Measurements from ENCODE around the gene KCNH1.

KCNH1 gene

DNA sequence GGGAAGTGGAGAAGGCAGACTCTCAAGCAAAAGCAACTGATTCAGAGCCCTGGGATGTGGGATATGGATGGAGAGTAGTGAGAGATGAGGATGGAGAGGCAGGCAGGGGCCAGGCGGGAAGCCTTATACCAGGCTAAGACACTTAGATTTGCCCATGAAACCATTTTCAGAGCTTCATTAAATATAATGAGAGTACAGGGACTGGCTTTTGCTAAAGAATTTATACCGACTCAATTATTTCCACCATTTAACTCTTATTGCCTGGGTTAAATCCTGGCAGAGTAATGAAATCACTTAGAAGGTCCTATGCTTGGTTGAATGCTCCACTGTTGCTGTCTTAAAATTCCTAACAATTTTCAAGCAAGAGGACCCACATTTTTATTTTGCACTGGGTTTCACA, 311.7 kb downstream of the KCNH1 start (continued):
- no peak for TF ChIP-seq YY1 (tag by site-specific recombination; IDR thresholded peaks at IDR 0.05)
- no peak for TF ChIP-seq ZNF292 (tag by site-specific recombination; IDR thresholded peaks at IDR 0.05; ENCODE audit: borderline replicate concordance, low read depth)
- TF ChIP-seq ZBTB1 (tag by site-specific recombination; IDR thresholded peaks at IDR 0.05): no peak
- TF ChIP-seq ZNF114 (tag by site-specific recombination; IDR thresholded peaks at IDR 0.05): no peak
- no peak for TF ChIP-seq ZNF792 (tag by site-specific recombination; IDR thresholded peaks at IDR 0.05)

DNA sequence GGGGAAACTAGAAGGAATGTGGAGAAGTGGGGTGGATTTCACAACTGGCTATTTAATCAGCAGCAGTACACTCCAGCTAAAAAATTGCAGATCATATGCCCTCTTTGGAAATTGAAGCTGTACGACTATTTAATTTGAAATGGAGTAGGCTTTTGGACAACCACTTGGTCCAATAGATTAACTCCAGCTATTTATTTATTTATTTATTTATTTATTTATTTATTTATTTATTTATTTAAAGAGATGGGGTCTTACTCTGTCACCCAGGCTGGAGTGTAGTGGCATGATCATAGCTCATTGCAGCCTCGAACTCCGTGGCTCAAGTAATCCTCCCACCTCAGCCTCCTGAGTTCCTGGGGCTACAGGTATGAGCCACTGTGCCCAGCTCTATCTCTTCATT, 312.3 kb downstream of the KCNH1 start:
- ChIA-PET CTCF (no interaction called here), POLR2A (no interaction called here)
- no peak overlapping the region for H3K27ac ChIP-seq (ENCODE audit: extremely low read depth, low read depth, low read length)
- no peak overlapping the region for H3K4me3 ChIP-seq (ENCODE audit: low read depth, low read length)
- H3K36me3 ChIP-seq (ENCODE audit: control insufficient read depth in 2 of 2, insufficient read depth in 1 of 2, low read length in 2 of 2): no peaks in the 10 kb centered on the region
- H3K4me1 ChIP-seq (ENCODE audit: control insufficient read depth, insufficient read depth, low read length): no peaks in the 10 kb centered on the region
- H3K9me3 ChIP-seq (ENCODE audit: control insufficient read depth, insufficient read depth, low read depth, low read length): no peaks in the 10 kb centered on the region
- TF ChIP-seq ZSCAN23 (tag by site-specific recombination; IDR thresholded peaks at IDR 0.05) (no peak), KLF7 (tag by site-specific recombination; IDR thresholded peaks at IDR 0.05; ENCODE audit: borderline replicate concordance) (no peak), ZNF157 (tag by site-specific recombination; IDR thresholded peaks at IDR 0.05) (no peak), ZNF140 (tag by site-specific recombination; IDR thresholded peaks at IDR 0.05) (0 out of 2 replicates have a peak, but pooled peaks have one; percentile 15), ZNF555 (tag by site-specific recombination; conservative IDR thresholded peaks at IDR 0.05) (peak; percentile 44), ZNF571 (tag by site-specific recombination; IDR thresholded peaks at IDR 0.05) (no peak), ZNF155 (tag by site-specific recombination; IDR thresholded peaks at IDR 0.05) (no peak), ZNF433 (tag by site-specific recombination; IDR thresholded peaks at IDR 0.05; ENCODE audit: low read depth) (0 out of 2 replicates have a peak, but pooled peaks have one; percentile 19), ZNF426 (tag by site-specific recombination; IDR thresholded peaks at IDR 0.05) (peak; percentile 37), ZNF416 (tag by site-specific recombination; IDR thresholded peaks at IDR 0.05) (no peak), ZNF623 (tag by site-specific recombination; IDR thresholded peaks at IDR 0.05) (peak; percentile 21; the same call in 1 of the 2 replicates)
- TF ChIP-seq, protein P1, sequence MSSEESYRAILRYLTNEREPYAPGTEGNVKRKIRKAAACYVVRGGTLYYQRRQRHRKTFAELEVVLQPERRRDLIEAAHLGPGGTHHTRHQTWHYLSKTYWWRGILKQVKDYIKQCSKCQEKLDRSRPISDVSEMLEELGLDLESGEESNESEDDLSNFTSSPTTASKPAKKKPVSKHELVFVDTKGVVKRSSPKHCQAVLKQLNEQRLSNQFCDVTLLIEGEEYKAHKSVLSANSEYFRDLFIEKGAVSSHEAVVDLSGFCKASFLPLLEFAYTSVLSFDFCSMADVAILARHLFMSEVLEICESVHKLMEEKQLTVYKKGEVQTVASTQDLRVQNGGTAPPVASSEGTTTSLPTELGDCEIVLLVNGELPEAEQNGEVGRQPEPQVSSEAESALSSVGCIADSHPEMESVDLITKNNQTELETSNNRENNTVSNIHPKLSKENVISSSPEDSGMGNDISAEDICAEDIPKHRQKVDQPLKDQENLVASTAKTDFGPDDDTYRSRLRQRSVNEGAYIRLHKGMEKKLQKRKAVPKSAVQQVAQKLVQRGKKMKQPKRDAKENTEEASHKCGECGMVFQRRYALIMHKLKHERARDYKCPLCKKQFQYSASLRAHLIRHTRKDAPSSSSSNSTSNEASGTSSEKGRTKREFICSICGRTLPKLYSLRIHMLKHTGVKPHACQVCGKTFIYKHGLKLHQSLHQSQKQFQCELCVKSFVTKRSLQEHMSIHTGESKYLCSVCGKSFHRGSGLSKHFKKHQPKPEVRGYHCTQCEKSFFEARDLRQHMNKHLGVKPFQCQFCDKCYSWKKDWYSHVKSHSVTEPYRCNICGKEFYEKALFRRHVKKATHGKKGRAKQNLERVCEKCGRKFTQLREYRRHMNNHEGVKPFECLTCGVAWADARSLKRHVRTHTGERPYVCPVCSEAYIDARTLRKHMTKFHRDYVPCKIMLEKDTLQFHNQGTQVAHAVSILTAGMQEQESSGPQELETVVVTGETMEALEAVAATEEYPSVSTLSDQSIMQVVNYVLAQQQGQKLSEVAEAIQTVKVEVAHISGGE (tag by site-specific recombination; conservative IDR thresholded peaks at IDR 0.05; ENCODE audit: low read depth): peak; percentile 38
- TF ChIP-seq, protein P2, sequence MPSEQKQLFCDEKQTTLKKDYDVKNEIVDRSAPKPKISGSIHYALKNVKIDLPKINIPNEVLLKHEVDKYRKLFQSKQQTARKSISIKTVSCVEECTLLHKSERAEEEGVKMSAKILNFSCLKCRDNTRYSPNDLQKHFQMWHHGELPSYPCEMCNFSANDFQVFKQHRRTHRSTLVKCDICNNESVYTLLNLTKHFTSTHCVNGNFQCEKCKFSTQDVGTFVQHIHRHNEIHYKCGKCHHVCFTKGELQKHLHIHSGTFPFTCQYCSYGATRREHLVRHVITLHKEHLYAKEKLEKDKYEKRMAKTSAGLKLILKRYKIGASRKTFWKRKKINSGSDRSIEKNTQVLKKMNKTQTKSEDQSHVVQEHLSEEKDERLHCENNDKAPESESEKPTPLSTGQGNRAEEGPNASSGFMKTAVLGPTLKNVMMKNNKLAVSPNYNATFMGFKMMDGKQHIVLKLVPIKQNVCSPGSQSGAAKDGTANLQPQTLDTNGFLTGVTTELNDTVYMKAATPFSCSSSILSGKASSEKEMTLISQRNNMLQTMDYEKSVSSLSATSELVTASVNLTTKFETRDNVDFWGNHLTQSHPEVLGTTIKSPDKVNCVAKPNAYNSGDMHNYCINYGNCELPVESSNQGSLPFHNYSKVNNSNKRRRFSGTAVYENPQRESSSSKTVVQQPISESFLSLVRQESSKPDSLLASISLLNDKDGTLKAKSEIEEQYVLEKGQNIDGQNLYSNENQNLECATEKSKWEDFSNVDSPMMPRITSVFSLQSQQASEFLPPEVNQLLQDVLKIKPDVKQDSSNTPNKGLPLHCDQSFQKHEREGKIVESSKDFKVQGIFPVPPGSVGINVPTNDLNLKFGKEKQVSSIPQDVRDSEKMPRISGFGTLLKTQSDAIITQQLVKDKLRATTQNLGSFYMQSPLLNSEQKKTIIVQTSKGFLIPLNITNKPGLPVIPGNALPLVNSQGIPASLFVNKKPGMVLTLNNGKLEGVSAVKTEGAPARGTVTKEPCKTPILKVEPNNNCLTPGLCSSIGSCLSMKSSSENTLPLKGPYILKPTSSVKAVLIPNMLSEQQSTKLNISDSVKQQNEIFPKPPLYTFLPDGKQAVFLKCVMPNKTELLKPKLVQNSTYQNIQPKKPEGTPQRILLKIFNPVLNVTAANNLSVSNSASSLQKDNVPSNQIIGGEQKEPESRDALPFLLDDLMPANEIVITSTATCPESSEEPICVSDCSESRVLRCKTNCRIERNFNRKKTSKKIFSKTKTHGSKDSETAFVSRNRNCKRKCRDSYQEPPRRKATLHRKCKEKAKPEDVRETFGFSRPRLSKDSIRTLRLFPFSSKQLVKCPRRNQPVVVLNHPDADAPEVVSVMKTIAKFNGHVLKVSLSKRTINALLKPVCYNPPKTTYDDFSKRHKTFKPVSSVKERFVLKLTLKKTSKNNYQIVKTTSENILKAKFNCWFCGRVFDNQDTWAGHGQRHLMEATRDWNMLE (tag by site-specific recombination; conservative IDR thresholded peaks at IDR 0.05; ENCODE audit: low read depth): peak; percentile 58; the same call in 1 of the 2 replicates
- TF ChIP-seq, protein P3, sequence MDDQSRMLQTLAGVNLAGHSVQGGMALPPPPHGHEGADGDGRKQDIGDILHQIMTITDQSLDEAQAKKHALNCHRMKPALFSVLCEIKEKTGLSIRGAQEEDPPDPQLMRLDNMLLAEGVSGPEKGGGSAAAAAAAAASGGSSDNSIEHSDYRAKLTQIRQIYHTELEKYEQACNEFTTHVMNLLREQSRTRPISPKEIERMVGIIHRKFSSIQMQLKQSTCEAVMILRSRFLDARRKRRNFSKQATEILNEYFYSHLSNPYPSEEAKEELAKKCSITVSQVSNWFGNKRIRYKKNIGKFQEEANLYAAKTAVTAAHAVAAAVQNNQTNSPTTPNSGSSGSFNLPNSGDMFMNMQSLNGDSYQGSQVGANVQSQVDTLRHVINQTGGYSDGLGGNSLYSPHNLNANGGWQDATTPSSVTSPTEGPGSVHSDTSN (CRISPR knock-in tag; IDR thresholded peaks at IDR 0.05): no peak

Measured in HEK293 (cell line).